H1 (cell line): ENCODE data around the gene HLA-E. TPM values are rescaled to one million over a fixed set of nuclear protein-coding genes. Genes with fewer than 3 reads are reported as not detected.

Experiments used
- CHD7 ChIP-seq: fragments of 300-600 bp; sonication (generic); IDR thresholded peaks from 2 replicates; pipeline ENCODE4 v1.7.1; 2012; ENCODE audit warnings: low read length, moderate library complexity, mild to moderate bottlenecking, inconsistent platforms; ENCODE audit not compliant: insufficient replicate concordance
- CREB1 ChIP-seq: IDR thresholded peaks from 2 replicates; pipeline ENCODE4 v1.6.1; 2012; ENCODE audit warnings: inconsistent platforms
- PHF8 ChIP-seq: fragments of 200-600 bp; sonication (generic); conservative IDR thresholded peaks from 2 replicates; pipeline ENCODE4 v1.7.1; 2012; ENCODE audit warnings: low read depth, mild to moderate bottlenecking, inconsistent platforms, low read length, moderate library complexity
- POLR2AphosphoS5 ChIP-seq: IDR thresholded peaks from 2 replicates; pipeline ENCODE4 v1.6.1; 2011; ENCODE audit warnings: low read depth, low read length
- SIN3A ChIP-seq, 2 experiments: IDR thresholded peaks in 1 of 2; conservative IDR thresholded peaks in 1 of 2; 2 replicates each; pipeline ENCODE4 v1.6.1; 2011 to 2012; ENCODE audit warnings: low read length in 2 of 2, improper control_type of control experiment in 1 of 2, low read depth in 1 of 2, mild to moderate bottlenecking in 1 of 2
- ZNF274 ChIP-seq: IDR thresholded peaks from 2 replicates; pipeline ENCODE4 v1.7.0; 2012; ENCODE audit warnings: low read length, borderline replicate concordance; ENCODE audit errors: extremely low read depth
- polyA plus RNA-seq, 7 experiments: library from polyadenylated mRNA; depleted of rRNA in 3 of 7; stranded (reverse) in 5 of 7; unstranded in 2 of 7; fragments of >200 nt in 5 of 7; fragments of 200-250 nt in 2 of 7; gene quantifications; 1 replicate in 5 of 7; 2 replicates in 1 of 7; 4 replicates in 1 of 7; pipeline versions ENCODE4 v1.2.1 to v1.2.3, GENCODE V29; 2011 to 2013; ENCODE audit warnings: missing spikeins in 2 of 7, mixed read lengths in 2 of 7
- total RNA-seq: library from RNA; stranded (reverse); fragmentation: NEBNext Ultra II Directional; extraction: Animal tissue kit (Norgen Biotek cat#: 25700); gene quantifications from 2 replicates; pipeline ENCODE4 v1.2.1, GENCODE V29; 2021

The HLA-E gene
- total and polyA plus RNA-seq, 2 of the 8 experiments (the other 6 are each of a cell fraction or from before 2014, with no cell fraction given), result 20.2 to 28.0 TPM

- TF ChIP-seq CHD7 (no peak), SIN3A (conservative IDR thresholded peaks at IDR 0.05 in 1 of 2, IDR thresholded peaks at IDR 0.05 in 1 of 2; ENCODE audit: low read depth in 1 of 2, low read length in 2 of 2) (no peak), ZNF274 (no peak), PHF8 (no peak), POLR2AphosphoS5 (no peak), CREB1 (no peak)
These were observed 21.8 kb downstream of the HLA-E start (continued) for GRCh38 chr6:30511169-30511546.
